Suprapubic skin (tissue), 4 donors: ENCODE results near the gene RPS8. TPM values are rescaled to one million over a fixed set of nuclear protein-coding genes. Genes with fewer than 3 reads are reported as not detected.

ENCODE experiments used
- DNase-seq, 2 donors: peaks; one replicate each; pipeline ENCODE4 v3.0.0-alpha.2; 2019; ENCODE audit warnings: low spot score in 2 of 2
- H3K27ac ChIP-seq: fragments of 200-600 bp; sonication (generic); one replicate; pipeline ENCODE4 v1.5.1; 2019
- H3K27me3 ChIP-seq: fragments of 200-600 bp; sonication (generic); one replicate; pipeline ENCODE4 v1.5.1; 2019
- H3K36me3 ChIP-seq: fragments of 200-600 bp; sonication (generic); one replicate; pipeline ENCODE4 v1.5.1; 2019
- H3K4me1 ChIP-seq: fragments of 200-600 bp; sonication (generic); one replicate; pipeline ENCODE4 v1.5.1; 2019
- H3K4me3 ChIP-seq: fragments of 200-600 bp; sonication (generic); one replicate; pipeline ENCODE4 v1.5.1; 2019; ENCODE audit warnings: mild to moderate bottlenecking
- H3K9me3 ChIP-seq: fragments of 200-600 bp; sonication (generic); one replicate; pipeline ENCODE4 v1.5.1; 2019
- CTCF ChIP-seq, 2 donors: fragments of 200-600 bp in 1 of 2; fragments of 450-650 bp in 1 of 2; sonication (generic) in 1 of 2; IDR thresholded peaks; one replicate each; pipeline ENCODE4 v1.5.1; 2016 to 2019; ENCODE audit warnings: antibody characterized with exemption in 2 of 2, mild to moderate bottlenecking in 1 of 2, moderate library complexity in 1 of 2
- EP300 ChIP-seq: sonication (generic); formaldehyde crosslinking; IDR thresholded peaks from one replicate; pipeline ENCODE4 v1.6.1; 2017; ENCODE audit warnings: antibody characterized with exemption
- POLR2A ChIP-seq, 2 donors: fragments of 450-650 bp; IDR thresholded peaks; one replicate each; pipeline ENCODE4 v1.6.1; 2017; ENCODE audit warnings: antibody characterized with exemption in 2 of 2, mild to moderate bottlenecking in 2 of 2, moderate library complexity in 2 of 2
- POLR2AphosphoS5 ChIP-seq, 3 donors: sonication (generic); formaldehyde crosslinking; IDR thresholded peaks; one replicate each; pipeline ENCODE4 v1.6.1; 2017; ENCODE audit warnings: antibody characterized with exemption in 3 of 3
- WGBS: methylation state at CpG from one replicate; pipeline ENCODE4 v1.1.5; 2018; 5-methylcytosine and 5-hydroxymethylcytosine counted together
- total RNA-seq, 4 donors: library from RNA; depleted of rRNA; stranded (reverse); fragments of >200 nt; gene quantifications; one replicate each; pipeline ENCODE4 v1.1.0, GENCODE V29; 2016

RPS8 gene
- total RNA-seq, 4 donors from 2014 or later = 1,858 to 3,271 (median 2,807) TPM

- 56% methylated on average over 12 of the region's 12 CpGs for WGBS
- no peak for DNase-seq
- Histone ChIP-seq H3K27ac (peak overlapping the region; percentile 98), H3K36me3 (peaks cover 40% of the 10 kb centered on the region), H3K4me3 (peak overlapping the region; percentile 73), H3K9me3 (no peaks in the 10 kb centered on the region), H3K27me3 (no peaks in the 10 kb centered on the region), H3K4me1 (peaks cover 33% of the 10 kb centered on the region)
- TF ChIP-seq POLR2AphosphoS5 (IDR thresholded peaks at IDR 0.05) (no peak), POLR2A (IDR thresholded peaks at IDR 0.05) (no peak), EP300 (no peak), CTCF (IDR thresholded peaks at IDR 0.05) (no peak)
Observed at GRCh38 chr1:44776730-44777068, 1.4 kb downstream of the RPS8 start.

GRCh38 chr1:44777547-44777946 is 2.2 kb downstream of the RPS8 start:
- WGBS = 76% methylated on average over 14 of the region's 14 CpGs
- H3K4me1 ChIP-seq = peaks cover 33% of the 10 kb centered on the region
- no peak for DNase-seq
- no peaks in the 10 kb centered on the region for H3K27me3 ChIP-seq
- H3K27ac ChIP-seq = no peak overlapping the region
- TF ChIP-seq CTCF (IDR thresholded peaks at IDR 0.05) (no peak), EP300 (no peak), POLR2AphosphoS5 (IDR thresholded peaks at IDR 0.05) (no peak), POLR2A (IDR thresholded peaks at IDR 0.05) (no peak)
- no peak overlapping the region for H3K4me3 ChIP-seq
- peaks cover 40% of the 10 kb centered on the region for H3K36me3 ChIP-seq
- no peaks in the 10 kb centered on the region for H3K9me3 ChIP-seq

- Histone ChIP-seq H3K36me3 (peaks cover 40% of the 10 kb centered on the region), H3K4me3 (no peak overlapping the region)
Observed at GRCh38 chr1:44777969-44778635, 2.8 kb downstream of the RPS8 start.

GRCh38 chr1:44778705-44779576 is 3.6 kb downstream of the RPS8 start:
- Histone ChIP-seq H3K4me1 (peaks cover 41% of the 10 kb centered on the region), H3K36me3 (peaks cover 40% of the 10 kb centered on the region), H3K27me3 (no peaks in the 10 kb centered on the region), H3K27ac (no peak overlapping the region), H3K4me3 (no peak overlapping the region), H3K9me3 (no peaks in the 10 kb centered on the region)
- no peak for TF ChIP-seq CTCF (IDR thresholded peaks at IDR 0.05)
- TF ChIP-seq POLR2AphosphoS5 (IDR thresholded peaks at IDR 0.05) = no peak
- TF ChIP-seq POLR2A (IDR thresholded peaks at IDR 0.05) = no peak
- no peak for TF ChIP-seq EP300
- WGBS = 93% methylated on average over 6 of the region's 6 CpGs
- DNase-seq = no peak

More at GRCh38 chr1:44777969-44778635, 2.8 kb downstream of the RPS8 start:
- 75% methylated on average over 13 of the region's 13 CpGs for WGBS
- no peaks in the 10 kb centered on the region for H3K9me3 ChIP-seq
- TF ChIP-seq POLR2AphosphoS5 (IDR thresholded peaks at IDR 0.05) (no peak), POLR2A (IDR thresholded peaks at IDR 0.05) (no peak), EP300 (no peak), CTCF (IDR thresholded peaks at IDR 0.05) (no peak)
- H3K27ac ChIP-seq = no peak overlapping the region
- H3K27me3 ChIP-seq = no peaks in the 10 kb centered on the region
- peaks cover 33% of the 10 kb centered on the region for H3K4me1 ChIP-seq
- no peak for DNase-seq

GRCh38 chr1:44780583-44781121 is 5.3 kb downstream of the RPS8 start:
- Histone ChIP-seq H3K27ac (no peak overlapping the region), H3K27me3 (no peaks in the 10 kb centered on the region), H3K4me1 (peaks cover 51% of the 10 kb centered on the region), H3K36me3 (peaks cover 40% of the 10 kb centered on the region), H3K4me3 (no peak overlapping the region), H3K9me3 (no peaks in the 10 kb centered on the region)
- DNase-seq = no peak
- TF ChIP-seq POLR2A (IDR thresholded peaks at IDR 0.05) (no peak), CTCF (IDR thresholded peaks at IDR 0.05) (no peak), EP300 (no peak), POLR2AphosphoS5 (IDR thresholded peaks at IDR 0.05) (no peak)
- WGBS = 90% methylated on average over 14 of the region's 14 CpGs
